GM12878 (cell line): ENCODE data around the gene TUT4. TPM values are rescaled to one million over a fixed set of nuclear protein-coding genes. Genes with fewer than 3 reads are reported as not detected.

ENCODE experiments used
- ATAC-seq: fragments of 200-7000 bp; cut with Tn5 transposase; 3 replicates; pipeline ENCODE4 v1.9.1; 2020; ENCODE audit warnings: mild to moderate bottlenecking, moderate library complexity
- BruUV-seq: library from RNA; stranded (reverse); fragments of 400-500 nt; replicated peaks from 2 replicates; lab custom pipeline; 2021; lab: Mats Ljungman, UMichigan
- CTCF ChIA-PET: fragments of 300-600 bp; sonication (Branson Sonifier 250); formaldehyde crosslinking; extraction: SDS; loops from one replicate; lab custom pipeline; 2021; ENCODE audit warnings: inconsistent platforms; lab: Yijun Ruan, JAX
- POLR2A ChIA-PET: fragments of 350-600 bp; formaldehyde crosslinking; extraction: SDS; loops from one replicate; lab custom pipeline; 2021; ENCODE audit warnings: inconsistent platforms; lab: Charles Lee
- RAD21 ChIA-PET: fragments of 300-600 bp; sonication (Branson Sonifier 250); formaldehyde crosslinking; loops from one replicate; lab custom pipeline; 2023; ENCODE audit warnings: antibody characterized with exemption; ENCODE audit not compliant: unreplicated experiment; lab: Charles Lee
- SMC1A ChIA-PET: fragments of 300-600 bp; sonication (Branson Sonifier 250); formaldehyde crosslinking; loops from one replicate; lab custom pipeline; 2023; ENCODE audit not compliant: unreplicated experiment, uncharacterized antibody; lab: Charles Lee
- DNase-seq: peaks from one replicate; pipeline ENCODE4 v3.0.0-alpha.2; 2011; ENCODE audit warnings: low read depth, low spot score
- FAIRE-seq: peaks from 3 replicates; lab custom pipeline; 2011; peaks lifted over from hg19 to GRCh38; lab: Jason Lieb, UNC
- H2AFZ ChIP-seq: 2 replicates; pipeline ENCODE4 v1.6.0; 2011; ENCODE audit warnings: low read depth, low read length, control low read depth; ENCODE audit not compliant: control insufficient read depth
- H3K27ac ChIP-seq: 2 replicates; pipeline ENCODE4 v1.5.1; 2011; ENCODE audit warnings: control low read depth; ENCODE audit not compliant: control insufficient read depth, insufficient read depth
- H3K27me3 ChIP-seq, 2 experiments: replicated peaks in 1 of 2; 2 replicates each; pipeline versions ENCODE4 v1.6.0 to v1.6.1; 2011; ENCODE audit warnings: low read length in 1 of 2; ENCODE audit not compliant: control insufficient read depth in 2 of 2, insufficient read depth in 2 of 2
- H3K36me3 ChIP-seq, 2 experiments: 2 replicates each; pipeline ENCODE4 v1.5.1; 2011; ENCODE audit warnings: low read length in 1 of 2; ENCODE audit not compliant: control insufficient read depth in 2 of 2, insufficient read depth in 2 of 2
- H3K4me1 ChIP-seq: 2 replicates; pipeline ENCODE4 v1.6.1; 2011; ENCODE audit warnings: mild to moderate bottlenecking, low read length, moderate library complexity, mixed read lengths; ENCODE audit not compliant: control insufficient read depth, insufficient read depth
- H3K4me2 ChIP-seq: 2 replicates; pipeline ENCODE4 v1.6.0; 2011; ENCODE audit warnings: control low read depth; ENCODE audit not compliant: control insufficient read depth, insufficient read depth
- H3K4me3 ChIP-seq: fragments of 200-600 bp; sonication (generic); 2 replicates; pipeline ENCODE4 v1.5.1; 2016
- H3K79me2 ChIP-seq: 2 replicates; pipeline ENCODE4 v1.6.0; 2011; ENCODE audit warnings: low read length; ENCODE audit not compliant: control insufficient read depth, insufficient read depth
- H3K9ac ChIP-seq: 2 replicates; pipeline ENCODE4 v1.8.0; 2011; ENCODE audit warnings: low read length, control low read depth, mixed read lengths; ENCODE audit not compliant: control insufficient read depth, insufficient read depth
- H3K9me3 ChIP-seq: replicated peaks from 3 replicates; pipeline ENCODE4 v1.5.1; 2011; ENCODE audit warnings: mild to moderate bottlenecking, low read length; ENCODE audit not compliant: control insufficient read depth, insufficient read depth
- H4K20me1 ChIP-seq: 2 replicates; pipeline ENCODE4 v1.6.0; 2011; ENCODE audit not compliant: control insufficient read depth, insufficient read depth
- BHLHE40 ChIP-seq, 2 experiments: fragments of 450-650 bp in 1 of 2; IDR thresholded peaks; 2 replicates each; pipeline ENCODE4 v1.6.1; 2011 to 2017; ENCODE audit warnings: low read depth in 2 of 2, borderline replicate concordance in 1 of 2, improper control_type of control experiment in 1 of 2, low read length in 1 of 2, mild to moderate bottlenecking in 1 of 2
- EED ChIP-seq: sonication (generic); IDR thresholded peaks from 2 replicates; pipeline ENCODE4 v1.6.1; 2016; ENCODE audit warnings: antibody characterized with exemption, low read depth
- GATAD2B ChIP-seq: fragments of 450-650 bp; conservative IDR thresholded peaks from 2 replicates; pipeline ENCODE4 v1.6.1; 2017; ENCODE audit warnings: low read depth, mild to moderate bottlenecking, moderate library complexity
- JUNB ChIP-seq: IDR thresholded peaks from 2 replicates; pipeline ENCODE4 v1.6.1; 2016; ENCODE audit warnings: antibody characterized with exemption, mild to moderate bottlenecking
- POLR2A ChIP-seq: IDR thresholded peaks from 2 replicates; pipeline ENCODE4 v1.6.1; 2011; ENCODE audit warnings: low read depth, mild to moderate bottlenecking, low read length
- STAT1 ChIP-seq: fragments of 450-650 bp; conservative IDR thresholded peaks from 2 replicates; pipeline ENCODE4 v1.6.1; 2014; ENCODE audit warnings: antibody characterized with exemption, mild to moderate bottlenecking
- WGBS: methylation state at CpG from one replicate; pipeline ENCODE4 v1.1.6; 2016; ENCODE audit warnings: low lambda C conversion rate; ENCODE audit not compliant: insufficient replicate concordance, insufficient coverage; ENCODE audit errors: missing lambda C conversion rate; 5-methylcytosine and 5-hydroxymethylcytosine counted together
- in situ Hi-C: fragments of 300-500 bp; cut with MboI; formaldehyde crosslinking; loops from 9 replicates; pipeline ENCODE4 v1.14.3; 2018; ENCODE audit warnings: mixed read lengths
- intact Hi-C: fragments of 100-400 bp; cut with micrococcal nuclease; formaldehyde crosslinking; loops from one replicate; pipeline ENCODE4 v1.14.2; 2022; ENCODE audit not compliant: unreplicated experiment
- polyA plus RNA-seq, 11 experiments: library from polyadenylated mRNA; depleted of rRNA in 4 of 11; unstranded in 6 of 11; stranded (reverse) in 5 of 11; fragments of >200 nt; fragmentation: Nextera tagmentation in 4 of 11; fragmentation: Illumina TruSeq in 1 of 11; extraction: Ambion mirVana in 4 of 11; extraction: Trizol in 1 of 11; gene quantifications; 1 replicate in 1 of 11; 2 replicates in 10 of 11; pipeline versions ENCODE4 v1.2.1 to v1.2.3, GENCODE V29; 2011 to 2016; ENCODE audit warnings: inconsistent platforms in 2 of 11, missing spikeins in 2 of 11, low read depth in 1 of 11
- total RNA-seq, 4 experiments: library from RNA; depleted of rRNA in 3 of 4; stranded (reverse); fragments of >200 nt in 3 of 4; fragmentation: Illumina TruSeq in 1 of 4; extraction: Trizol in 1 of 4; gene quantifications; 2 replicates each; pipeline versions ENCODE4 v1.2.1 to v1.2.3, GENCODE V29; 2013 to 2021
- TF ChIP-seq, protein P1 (sequence below): fragments of 450-650 bp; IDR thresholded peaks from 2 replicates; pipeline ENCODE4 v1.6.1; 2018; ENCODE audit warnings: borderline replicate concordance, mild to moderate bottlenecking; ENCODE audit not compliant: partially characterized antibody

The TUT4 gene
- total and polyA plus RNA-seq, 10 of the 15 experiments (the other 5 are each of a cell fraction or from before 2014, with no cell fraction given): 9.4 to 40.7 (median 27.6) TPM

DNA sequence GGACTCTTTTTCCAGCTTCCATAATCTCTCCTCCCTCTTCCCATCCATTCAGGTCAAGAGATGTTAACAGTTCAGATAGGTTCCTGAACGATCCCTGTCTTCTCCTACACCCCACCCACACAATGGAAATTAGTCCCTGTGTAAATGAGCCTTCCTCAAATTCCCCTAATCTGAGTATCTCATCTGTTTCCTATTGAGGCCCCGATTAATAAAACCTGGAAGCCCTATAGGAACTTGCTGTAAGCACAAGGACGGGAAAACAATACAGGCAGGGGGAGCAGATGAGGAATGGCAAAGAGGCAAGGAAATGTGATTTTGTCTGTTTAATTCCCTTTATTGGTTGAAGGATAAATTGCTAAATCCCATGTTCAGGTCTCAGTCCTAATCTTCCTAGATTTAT is 42.2 kb upstream of the TUT4 start:
- in situ Hi-C loops: no loop called here
- TF ChIP-seq, protein P1, sequence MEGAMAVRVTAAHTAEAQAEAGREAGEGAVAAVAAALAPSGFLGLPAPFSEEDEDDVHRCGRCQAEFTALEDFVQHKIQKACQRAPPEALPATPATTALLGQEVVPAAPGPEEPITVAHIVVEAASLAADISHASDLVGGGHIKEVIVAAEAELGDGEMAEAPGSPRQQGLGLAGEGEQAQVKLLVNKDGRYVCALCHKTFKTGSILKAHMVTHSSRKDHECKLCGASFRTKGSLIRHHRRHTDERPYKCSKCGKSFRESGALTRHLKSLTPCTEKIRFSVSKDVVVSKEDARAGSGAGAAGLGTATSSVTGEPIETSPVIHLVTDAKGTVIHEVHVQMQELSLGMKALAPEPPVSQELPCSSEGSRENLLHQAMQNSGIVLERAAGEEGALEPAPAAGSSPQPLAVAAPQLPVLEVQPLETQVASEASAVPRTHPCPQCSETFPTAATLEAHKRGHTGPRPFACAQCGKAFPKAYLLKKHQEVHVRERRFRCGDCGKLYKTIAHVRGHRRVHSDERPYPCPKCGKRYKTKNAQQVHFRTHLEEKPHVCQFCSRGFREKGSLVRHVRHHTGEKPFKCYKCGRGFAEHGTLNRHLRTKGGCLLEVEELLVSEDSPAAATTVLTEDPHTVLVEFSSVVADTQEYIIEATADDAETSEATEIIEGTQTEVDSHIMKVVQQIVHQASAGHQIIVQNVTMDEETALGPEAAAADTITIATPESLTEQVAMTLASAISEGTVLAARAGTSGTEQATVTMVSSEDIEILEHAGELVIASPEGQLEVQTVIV: no peak
- TF ChIP-seq EED (no peak), BHLHE40 (IDR thresholded peaks at IDR 0.05; ENCODE audit: borderline replicate concordance in 1 of 2, low read depth in 2 of 2, low read length in 1 of 2) (no peak), JUNB (no peak), POLR2A (no peak), STAT1 (no peak), GATAD2B (no peak)
- ATAC-seq: no peak
- H3K27me3 ChIP-seq: no peaks in the 10 kb centered on the region; a peak in 2 of 4 replicates
- no peak overlapping the region for H3K4me2 ChIP-seq
- 32% methylated on average over 3 of the region's 3 CpGs for WGBS
- no peak overlapping the region for H3K9ac ChIP-seq
- no peak overlapping the region for H3K27ac ChIP-seq
- intact Hi-C loops: no loop called here
- no peak overlapping the region for H3K4me3 ChIP-seq
- FAIRE-seq: no peak
- no peaks in the 10 kb centered on the region; the same call in 1 of the 2 replicates for H3K4me1 ChIP-seq
- H4K20me1 ChIP-seq: no peaks in the 10 kb centered on the region
- no peaks in the 10 kb centered on the region for H3K79me2 ChIP-seq
- H3K9me3 ChIP-seq: no peaks in the 10 kb centered on the region
- SMC1A ChIA-PET: interaction anchor here (1.2 to 1.7 kb wide), 2 partner anchors 19 to 462 kb away, joined by 3 to 4 read pairs; no protein-coding TSS in a partner anchor
- no TSS peak for BruUV-seq
- H3K36me3 ChIP-seq: no peaks in the 10 kb centered on the region
- no peak for DNase-seq
- no peak overlapping the region for H2AFZ ChIP-seq
- POLR2A ChIA-PET: no interaction called here
- CTCF ChIA-PET: interaction anchor here (1.4 kb wide), 1 partner anchor 9 kb away, joined by 4 read pairs; no protein-coding TSS in a partner anchor
- RAD21 ChIA-PET: no interaction called here
